HG03439 (cell line): ENCODE results near the gene TP53BP1.

Source experiments
- ATAC-seq: cut with Tn5 transposase; IDR thresholded peaks from one replicate; pipeline ENCODE4 v1.9.1; 2021; ENCODE audit warnings: mild to moderate bottlenecking, moderate library complexity; ENCODE audit not compliant: unreplicated experiment

The TP53BP1 gene

GRCh38 chr15:43488790-43489189 lies 4.2 kb downstream of the TP53BP1 start:
- ATAC-seq = no peak

- no peak for ATAC-seq
Observed at GRCh38 chr15:43487271-43487895, 5.6 kb downstream of the TP53BP1 start.

- no peak for ATAC-seq
Observed at GRCh38 chr15:43484455-43484854, 8.5 kb downstream of the TP53BP1 start.

GRCh38 chr15:43483297-43484128 lies 9.4 kb downstream of the TP53BP1 start:
- ATAC-seq = no peak

- no peak for ATAC-seq
Observed at GRCh38 chr15:43473885-43474284, 19.1 kb downstream of the TP53BP1 start.

- no peak for ATAC-seq
Observed at GRCh38 chr15:43471975-43472374, 21.0 kb downstream of the TP53BP1 start.

GRCh38 chr15:43469867-43470266 lies 23.1 kb downstream of the TP53BP1 start:
- no peak for ATAC-seq

- ATAC-seq = no peak
Observed at GRCh38 chr15:43465100-43465499, 27.9 kb downstream of the TP53BP1 start.

GRCh38 chr15:43463998-43464397 lies 29.0 kb downstream of the TP53BP1 start:
- no peak for ATAC-seq

GRCh38 chr15:43463507-43463906 lies 29.4 kb downstream of the TP53BP1 start:
- no peak for ATAC-seq

- no peak for ATAC-seq
Observed at GRCh38 chr15:43449981-43450380, 43.0 kb downstream of the TP53BP1 start.

- no peak for ATAC-seq
Observed at GRCh38 chr15:43446344-43446743, 46.6 kb downstream of the TP53BP1 start.

- ATAC-seq = no peak
Observed at GRCh38 chr15:43441316-43441715, 51.6 kb downstream of the TP53BP1 start.

- no peak for ATAC-seq
Observed at GRCh38 chr15:43440721-43441281, 52.2 kb downstream of the TP53BP1 start.

GRCh38 chr15:43439268-43439667 lies 53.7 kb downstream of the TP53BP1 start:
- ATAC-seq = no peak

GRCh38 chr15:43436395-43436794 lies 56.6 kb downstream of the TP53BP1 start:
- no peak for ATAC-seq

- ATAC-seq = no peak
Observed at GRCh38 chr15:43434446-43434845, 58.5 kb downstream of the TP53BP1 start.

GRCh38 chr15:43433661-43434303 lies 59.2 kb downstream of the TP53BP1 start:
- no peak for ATAC-seq

- no peak for ATAC-seq
Observed at GRCh38 chr15:43433165-43433564, 59.8 kb downstream of the TP53BP1 start.

- ATAC-seq = no peak
Observed at GRCh38 chr15:43429687-43430086, 63.3 kb downstream of the TP53BP1 start.

GRCh38 chr15:43423793-43424192 lies 69.2 kb downstream of the TP53BP1 start:
- no peak for ATAC-seq

- no peak for ATAC-seq
Observed at GRCh38 chr15:43420876-43421275, 72.1 kb downstream of the TP53BP1 start.
